ENCODE measurements around the gene AKIRIN2. TPM values are rescaled to one million over a fixed set of nuclear protein-coding genes. Genes with fewer than 3 reads are reported as not detected.

The AKIRIN2 gene
- total and polyA plus RNA-seq, 10 of the 15 experiments (the other 5 are each of a cell fraction or from before 2014, with no cell fraction given), result 12.7 to 82.2 (median 42.6) TPM

GRCh38 chr6:87705070-87705691, 3.1 kb upstream of the AKIRIN2 start:
- SMC1A ChIA-PET (ENCODE audit: uncharacterized antibody, unreplicated experiment), result interaction anchor here (0.7 to 3.5 kb wide), 17 partner anchors 7 to 122 kb away, joined by 3 to 27 read pairs (median 6); no protein-coding TSS in a partner anchor
- in situ Hi-C loops (cut with MboI) (no loop called here), intact Hi-C loops (cut with micrococcal nuclease; ENCODE audit: unreplicated experiment) (loop anchor here (1.0 to 10.0 kb wide), 5 partner anchors 18 to 790 kb away; partner anchors contain the start of genes CNR1 and ZNF292)
- no peak overlapping the region; the same call in 1 of the 2 replicates for H3K9ac ChIP-seq (ENCODE audit: control insufficient read depth, insufficient read depth, low read length)
- peaks cover 0 to 3% of the 10 kb centered on the region in 2 experiments; a peak in 1 of 4 replicates for H3K36me3 ChIP-seq (ENCODE audit: control insufficient read depth in 2 of 2, insufficient read depth in 2 of 2, low read length in 1 of 2)
- peak overlapping the region; percentile 45 for H2AFZ ChIP-seq (ENCODE audit: control insufficient read depth, low read depth, low read length)
- H3K27me3 ChIP-seq (replicated peaks in 1 of 2; ENCODE audit: control insufficient read depth in 2 of 2, insufficient read depth in 2 of 2, low read length in 1 of 2), result no peaks in the 10 kb centered on the region
- no TSS peak for BruUV-seq (replicated peaks)
- no peaks in the 10 kb centered on the region; the same call in 2 of the 3 replicates for H3K9me3 ChIP-seq (replicated peaks; ENCODE audit: control insufficient read depth, insufficient read depth, low read length)
- peak overlapping the region; percentile 87 for H3K4me2 ChIP-seq (ENCODE audit: control insufficient read depth, insufficient read depth)
- peak; percentile 83 for DNase-seq (ENCODE audit: low read depth, low spot score)
- RAD21 ChIA-PET (ENCODE audit: unreplicated experiment), result interaction anchor here (0.7 to 2.5 kb wide), 14 partner anchors 8 to 662 kb away, joined by 3 to 16 read pairs (median 4); no protein-coding TSS in a partner anchor
- POLR2A ChIA-PET, result interaction anchor here (0.6 to 2.8 kb wide), 11 partner anchors 9 to 128 kb away, joined by 3 to 15 read pairs (median 4); no protein-coding TSS in a partner anchor
- peaks cover 19% of the 10 kb centered on the region for H3K79me2 ChIP-seq (ENCODE audit: control insufficient read depth, insufficient read depth, low read length)
- H3K27ac ChIP-seq (ENCODE audit: control insufficient read depth, insufficient read depth), result peak overlapping the region; percentile 87
- CTCF ChIA-PET, result interaction anchor here (1.0 to 3.2 kb wide), 6 partner anchors 9 to 48 kb away, joined by 3 to 13 read pairs (median 4); no protein-coding TSS in a partner anchor
- 14% methylated on average over 4 of the region's 4 CpGs for WGBS (ENCODE audit: insufficient coverage, insufficient replicate concordance, low lambda C conversion rate, missing lambda C conversion rate)
- ATAC-seq, result peak; percentile 64
- 0 out of 2 replicates have a peak overlapping the region, but pooled peaks have one; percentile 1 for H3K4me3 ChIP-seq
- peak; percentile 80 for FAIRE-seq
- H4K20me1 ChIP-seq (ENCODE audit: control insufficient read depth, insufficient read depth), result no peaks in the 10 kb centered on the region
- H3K4me1 ChIP-seq (ENCODE audit: control insufficient read depth, insufficient read depth, low read length), result peaks cover 32% of the 10 kb centered on the region
- TF ChIP-seq IRF4 (IDR thresholded peaks at IDR 0.05; ENCODE audit: low read depth, low read length) (peak; percentile 89), NR2C1 (IDR thresholded peaks at IDR 0.05) (no peak), BMI1 (IDR thresholded peaks at IDR 0.05; ENCODE audit: borderline replicate concordance) (no peak), ATF7 (IDR thresholded peaks at IDR 0.05; ENCODE audit: low read depth) (peak; percentile 82), MXI1 (IDR thresholded peaks at IDR 0.05; ENCODE audit: low read depth, low read length) (no peak; the same call in 1 of the 2 replicates), ELK1 (IDR thresholded peaks at IDR 0.05; ENCODE audit: low read depth, low read length) (no peak), GABPA (IDR thresholded peaks at IDR 0.05; ENCODE audit: low read depth) (no peak), ZZZ3 (IDR thresholded peaks at IDR 0.05; ENCODE audit: control insufficient read depth, insufficient read length, low read depth) (no peak), FOS (IDR thresholded peaks at IDR 0.05; ENCODE audit: borderline replicate concordance, extremely low read depth, insufficient read length) (no peak), ZNF592 (IDR thresholded peaks at IDR 0.05) (no peak), ZNF384 (IDR thresholded peaks at IDR 0.05; ENCODE audit: borderline replicate concordance, low read depth, low read length) (no peak), JUNB (IDR thresholded peaks at IDR 0.05) (peak; percentile 94), EED (IDR thresholded peaks at IDR 0.05; ENCODE audit: low read depth) (peak; percentile 62), HDGF (IDR thresholded peaks at IDR 0.05) (no peak), ZNF207 (IDR thresholded peaks at IDR 0.05; ENCODE audit: borderline replicate concordance) (peak; percentile 29; the same call in 1 of the 2 replicates), IRF5 (IDR thresholded peaks at IDR 0.05; ENCODE audit: borderline replicate concordance) (no peak), SUZ12 (IDR thresholded peaks at IDR 0.05; ENCODE audit: unreplicated experiment) (no peak)

Measured in GM12878 (cell line).